ENCODE data around the gene NCAPD3.

GRCh38 chr11:134242376-134242775, 18.6 kb upstream of the NCAPD3 start:
- TF ChIP-seq CTCF (IDR thresholded peaks at IDR 0.05): no peak
- TF ChIP-seq POLR2A (IDR thresholded peaks at IDR 0.05): no peak
- TF ChIP-seq POLR2AphosphoS5 (IDR thresholded peaks at IDR 0.05): no peak
